Measurements from ENCODE around the gene LRRC58.
"Not testable (repeated sequence)": the region's sequence is repeated elsewhere in the genome, so short reads cannot be mapped to it uniquely, and the experiment has no call there.

LRRC58 gene

GRCh38 chr3:120338517-120338916, 10.6 kb downstream of the LRRC58 start:
- DNase-seq = no peak

GRCh38 chr3:120332646-120333045, 16.5 kb downstream of the LRRC58 start:
- no peak for DNase-seq

GRCh38 chr3:120331076-120331475, 18.1 kb downstream of the LRRC58 start:
- DNase-seq = no peak

- no peak for DNase-seq
These were observed 22.4 kb downstream of the LRRC58 start for GRCh38 chr3:120326784-120327183.

GRCh38 chr3:120324190-120324589, 25.0 kb downstream of the LRRC58 start:
- DNase-seq = no peak

- DNase-seq = not testable (repeated sequence)
These were observed 25.4 kb downstream of the LRRC58 start for GRCh38 chr3:120323761-120324160.

GRCh38 chr3:120311863-120312794, 37.0 kb downstream of the LRRC58 start:
- no peak for DNase-seq

- no peak for DNase-seq
These were observed 42.4 kb downstream of the LRRC58 start for GRCh38 chr3:120306519-120307455.

- DNase-seq = no peak
These were observed 44.5 kb downstream of the LRRC58 start for GRCh38 chr3:120304616-120305015.

- no peak for DNase-seq
These were observed 46.8 kb downstream of the LRRC58 start for GRCh38 chr3:120302361-120302760.

GRCh38 chr3:120300971-120301370, 48.2 kb downstream of the LRRC58 start:
- DNase-seq = no peak

GRCh38 chr3:120299403-120299802, 49.8 kb downstream of the LRRC58 start:
- DNase-seq = no peak

- no peak for DNase-seq
These were observed 50.2 kb downstream of the LRRC58 start for GRCh38 chr3:120298996-120299395.

- DNase-seq = not testable (repeated sequence)
These were observed 57.6 kb downstream of the LRRC58 start for GRCh38 chr3:120291552-120291951.

GRCh38 chr3:120289636-120290035, 59.5 kb downstream of the LRRC58 start:
- no peak for DNase-seq

- DNase-seq = no peak
These were observed 62.7 kb downstream of the LRRC58 start for GRCh38 chr3:120286465-120286864.

- DNase-seq = no peak
These were observed 63.7 kb downstream of the LRRC58 start for GRCh38 chr3:120285508-120285841.

- no peak for DNase-seq
These were observed 64.2 kb downstream of the LRRC58 start, which contains the start of gene GPR156 for GRCh38 chr3:120284747-120285507. Gene GPR156, minus strand, starts transcription at chr3:120285222. Its CDS starts 41,124 bp downstream, at chr3:120244098.

GRCh38 chr3:120281261-120281660, 67.9 kb downstream of the LRRC58 start:
- DNase-seq = no peak

- DNase-seq = no peak
These were observed 68.6 kb downstream of the LRRC58 start for GRCh38 chr3:120280566-120280965.

GRCh38 chr3:120280026-120280425, 69.1 kb downstream of the LRRC58 start:
- no peak for DNase-seq

GRCh38 chr3:120276767-120277166, 72.4 kb downstream of the LRRC58 start:
- DNase-seq = no peak

- no peak for DNase-seq
These were observed 73.5 kb downstream of the LRRC58 start for GRCh38 chr3:120275618-120276017.

Data from CD4-positive, alpha-beta T cell treated with Interferon gamma for 1 hour (primary cell).